ENCODE results near the gene ARRDC5. TPM values are rescaled to one million over a fixed set of nuclear protein-coding genes. Genes with fewer than 3 reads are reported as not detected.
"Not testable (repeated sequence)": the region's sequence is repeated elsewhere in the genome, so short reads cannot be mapped to it uniquely, and the experiment has no call there.

ARRDC5 gene
- total and polyA plus RNA-seq, 2 donors (not counting 1 experiment from before 2014, with no cell fraction given): not detected

GRCh38 chr19:4847190-4847973 is 55.3 kb downstream of the ARRDC5 start:
- H3K4me3 ChIP-seq (replicated peaks in 1 of 4; ENCODE audit: control extremely low read depth in 1 of 4, insufficient read depth in 1 of 4, low read depth in 3 of 4, low read length in 4 of 4): no peak overlapping the region
- no peaks in the 10 kb centered on the region for H3K9me3 ChIP-seq (ENCODE audit: control insufficient read depth, insufficient read depth, low read depth, low read length)
- no peaks in the 10 kb centered on the region for H3K27me3 ChIP-seq (ENCODE audit: control insufficient read depth, insufficient read depth, low read length)
- no peaks in the 10 kb centered on the region for H4K20me1 ChIP-seq (ENCODE audit: control insufficient read depth, extremely low read depth, insufficient read depth, low read length)
- H3K9ac ChIP-seq (ENCODE audit: insufficient read depth, low read length): no peak overlapping the region
- no peaks in the 10 kb centered on the region for H3K79me2 ChIP-seq (ENCODE audit: control insufficient read depth, insufficient read depth, low read length)
- TF ChIP-seq CTCF (conservative IDR thresholded peaks at IDR 0.05 in 1 of 2, IDR thresholded peaks at IDR 0.05 in 1 of 2; ENCODE audit: low read depth in 1 of 2, low read length in 2 of 2): no peak
- TF ChIP-seq EZH2 (IDR thresholded peaks at IDR 0.05; ENCODE audit: low read length, missing control alignments): no peak
- no peak overlapping the region for H2AFZ ChIP-seq (ENCODE audit: low read length)
- H3K4me1 ChIP-seq (ENCODE audit: control insufficient read depth, extremely low read depth, insufficient read depth, low read length): peaks cover 5% of the 10 kb centered on the region
- DNase-seq (ENCODE audit: low read depth in 2 of 2): no peak
- H3K36me3 ChIP-seq (ENCODE audit: control insufficient read depth, insufficient read depth, low read length): peaks cover 30% of the 10 kb centered on the region
- H3K4me2 ChIP-seq (ENCODE audit: extremely low read depth, insufficient read depth, low read length): no peak overlapping the region
- H3K27ac ChIP-seq (ENCODE audit: insufficient read depth, low read length): no peak overlapping the region

DNA sequence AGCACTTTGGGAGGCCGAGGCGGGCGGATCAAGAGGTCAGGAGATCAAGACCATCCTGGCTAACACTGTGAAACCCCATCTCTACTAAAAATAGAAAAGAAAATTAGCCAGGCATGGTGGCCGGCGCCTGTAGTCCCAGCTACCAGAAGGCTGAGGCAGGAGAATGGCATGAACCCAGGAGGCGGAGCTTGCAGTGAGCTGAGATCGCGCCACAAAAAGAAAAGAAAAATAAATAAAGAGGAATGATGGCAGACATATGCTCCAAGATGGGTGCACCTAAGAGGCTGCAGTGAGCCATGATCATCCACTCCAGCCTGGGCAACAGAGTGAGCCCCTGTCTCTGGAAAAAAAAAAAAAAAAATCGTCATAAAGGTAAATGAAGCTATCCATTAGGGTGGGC is 56.7 kb downstream of the ARRDC5 start:
- peak; percentile 65 to 66 for DNase-seq (ENCODE audit: low read depth in 2 of 2)
- H4K20me1 ChIP-seq (ENCODE audit: control insufficient read depth, extremely low read depth, insufficient read depth, low read length); H3K27me3 ChIP-seq (ENCODE audit: control insufficient read depth, insufficient read depth, low read length); H2AFZ ChIP-seq (ENCODE audit: low read length); H3K79me2 ChIP-seq (ENCODE audit: control insufficient read depth, insufficient read depth, low read length); H3K9me3 ChIP-seq (ENCODE audit: control insufficient read depth, insufficient read depth, low read depth, low read length); H3K4me1 ChIP-seq (ENCODE audit: control insufficient read depth, extremely low read depth, insufficient read depth, low read length); H3K4me3 ChIP-seq (replicated peaks in 1 of 4; ENCODE audit: control extremely low read depth in 1 of 4, insufficient read depth in 1 of 4, low read depth in 3 of 4, low read length in 4 of 4); H3K4me2 ChIP-seq (ENCODE audit: extremely low read depth, insufficient read depth, low read length); H3K9ac ChIP-seq (ENCODE audit: insufficient read depth, low read length): not testable (repeated sequence)
- Histone ChIP-seq H3K36me3 (ENCODE audit: control insufficient read depth, insufficient read depth, low read length) (peaks cover 25% of the 10 kb centered on the region), H3K27ac (ENCODE audit: insufficient read depth, low read length) (peak overlapping the region; percentile 18)

- DNase-seq (ENCODE audit: low read depth in 2 of 2): peak in 1 of 2 donors; percentile 83
- H2AFZ ChIP-seq (ENCODE audit: low read length): no peak overlapping the region
- H4K20me1 ChIP-seq (ENCODE audit: control insufficient read depth, extremely low read depth, insufficient read depth, low read length): no peaks in the 10 kb centered on the region
- peak overlapping the region; percentile 69 for H3K27ac ChIP-seq (ENCODE audit: insufficient read depth, low read length)
- peaks cover 22% of the 10 kb centered on the region for H3K36me3 ChIP-seq (ENCODE audit: control insufficient read depth, insufficient read depth, low read length)
- H3K9me3 ChIP-seq (ENCODE audit: control insufficient read depth, insufficient read depth, low read depth, low read length): no peaks in the 10 kb centered on the region
- no peak overlapping the region for H3K4me2 ChIP-seq (ENCODE audit: extremely low read depth, insufficient read depth, low read length)
- H3K27me3 ChIP-seq (ENCODE audit: control insufficient read depth, insufficient read depth, low read length): no peaks in the 10 kb centered on the region
- no peak overlapping the region for H3K4me3 ChIP-seq (replicated peaks in 1 of 4; ENCODE audit: control extremely low read depth in 1 of 4, insufficient read depth in 1 of 4, low read depth in 3 of 4, low read length in 4 of 4)
- H3K9ac ChIP-seq (ENCODE audit: insufficient read depth, low read length): no peak overlapping the region
- no peaks in the 10 kb centered on the region for H3K79me2 ChIP-seq (ENCODE audit: control insufficient read depth, insufficient read depth, low read length)
- TF ChIP-seq CTCF (conservative IDR thresholded peaks at IDR 0.05 in 1 of 2, IDR thresholded peaks at IDR 0.05 in 1 of 2; ENCODE audit: low read depth in 1 of 2, low read length in 2 of 2) (no peak), EZH2 (IDR thresholded peaks at IDR 0.05; ENCODE audit: low read length, missing control alignments) (no peak)
- peaks cover 5% of the 10 kb centered on the region for H3K4me1 ChIP-seq (ENCODE audit: control insufficient read depth, extremely low read depth, insufficient read depth, low read length)
Measured at GRCh38 chr19:4844348-4845179, 58.1 kb downstream of the ARRDC5 start.
